Adrenal gland (tissue), 5 donors: ENCODE measurements around the gene CCDC78.

Experiments used
- POLR2A ChIP-seq, 2 donors: fragments of 450-650 bp; IDR thresholded peaks; one replicate each; pipeline ENCODE4 v1.6.1; 2017; ENCODE audit warnings: antibody characterized with exemption in 2 of 2, mild to moderate bottlenecking in 2 of 2, moderate library complexity in 1 of 2
- TF ChIP-seq, protein P1 (sequence below), 6 experiments: fragments of 450-650 bp in 4 of 6; fragments of 200-600 bp in 2 of 6; sonication (generic) in 1 of 6; IDR thresholded peaks; 1 replicate in 5 of 6; 2 replicates in 1 of 6; pipeline versions ENCODE4 v1.5.1 to v1.8.0; 2016 to 2021; ENCODE audit warnings: antibody characterized with exemption in 6 of 6, mild to moderate bottlenecking in 2 of 6, moderate library complexity in 1 of 6
- donor health status: DM: no; HTN: no; CAD: no.

GRCh38 chr16:682493-683395 is 43.5 kb downstream of the CCDC78 start:
- TF ChIP-seq POLR2A (IDR thresholded peaks at IDR 0.05), result peak in 1 of 2 donors; percentile 6
- TF ChIP-seq, protein P1, sequence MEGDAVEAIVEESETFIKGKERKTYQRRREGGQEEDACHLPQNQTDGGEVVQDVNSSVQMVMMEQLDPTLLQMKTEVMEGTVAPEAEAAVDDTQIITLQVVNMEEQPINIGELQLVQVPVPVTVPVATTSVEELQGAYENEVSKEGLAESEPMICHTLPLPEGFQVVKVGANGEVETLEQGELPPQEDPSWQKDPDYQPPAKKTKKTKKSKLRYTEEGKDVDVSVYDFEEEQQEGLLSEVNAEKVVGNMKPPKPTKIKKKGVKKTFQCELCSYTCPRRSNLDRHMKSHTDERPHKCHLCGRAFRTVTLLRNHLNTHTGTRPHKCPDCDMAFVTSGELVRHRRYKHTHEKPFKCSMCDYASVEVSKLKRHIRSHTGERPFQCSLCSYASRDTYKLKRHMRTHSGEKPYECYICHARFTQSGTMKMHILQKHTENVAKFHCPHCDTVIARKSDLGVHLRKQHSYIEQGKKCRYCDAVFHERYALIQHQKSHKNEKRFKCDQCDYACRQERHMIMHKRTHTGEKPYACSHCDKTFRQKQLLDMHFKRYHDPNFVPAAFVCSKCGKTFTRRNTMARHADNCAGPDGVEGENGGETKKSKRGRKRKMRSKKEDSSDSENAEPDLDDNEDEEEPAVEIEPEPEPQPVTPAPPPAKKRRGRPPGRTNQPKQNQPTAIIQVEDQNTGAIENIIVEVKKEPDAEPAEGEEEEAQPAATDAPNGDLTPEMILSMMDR (IDR thresholded peaks at IDR 0.05), result peak in 1 of 6 experiments; percentile 3
